Activated T-cell treated with anti-CD3 and anti-CD28 coated beads, Interleukin-2, amount 50 U/mL, for 1 hour (primary cell): ENCODE results near the gene SORCS3.

Source experiments
- DNase-seq: peaks from one replicate; pipeline ENCODE4 v3.0.0-alpha.2; 2020

Gene SORCS3

GRCh38 chr10:104646146-104646545 is 5.1 kb downstream of the SORCS3 start:
- DNase-seq, result no peak

GRCh38 chr10:104648421-104648820 is 7.3 kb downstream of the SORCS3 start:
- no peak for DNase-seq

- DNase-seq, result no peak
Observed at GRCh38 chr10:104650072-104650471, 9.0 kb downstream of the SORCS3 start.

GRCh38 chr10:104650635-104651331 is 9.7 kb downstream of the SORCS3 start:
- DNase-seq, result no peak

- no peak for DNase-seq
Observed at GRCh38 chr10:104657036-104657435, 15.9 kb downstream of the SORCS3 start.

- no peak for DNase-seq
Observed at GRCh38 chr10:104657457-104657856, 16.4 kb downstream of the SORCS3 start.

GRCh38 chr10:104658067-104658466 is 17.0 kb downstream of the SORCS3 start:
- no peak for DNase-seq

GRCh38 chr10:104659809-104660208 is 18.7 kb downstream of the SORCS3 start:
- DNase-seq, result no peak

GRCh38 chr10:104663076-104663475 is 22.0 kb downstream of the SORCS3 start:
- DNase-seq, result no peak

GRCh38 chr10:104663563-104663962 is 22.5 kb downstream of the SORCS3 start:
- no peak for DNase-seq

GRCh38 chr10:104664205-104664604 is 23.1 kb downstream of the SORCS3 start:
- no peak for DNase-seq

- DNase-seq, result no peak
Observed at GRCh38 chr10:104665174-104665573, 24.1 kb downstream of the SORCS3 start.

GRCh38 chr10:104666106-104666505 is 25.0 kb downstream of the SORCS3 start:
- DNase-seq, result no peak

GRCh38 chr10:104676874-104677273 is 35.8 kb downstream of the SORCS3 start:
- no peak for DNase-seq

- DNase-seq, result no peak
Observed at GRCh38 chr10:104678658-104679057, 37.6 kb downstream of the SORCS3 start.

GRCh38 chr10:104680467-104681401 is 39.6 kb downstream of the SORCS3 start:
- no peak for DNase-seq

- no peak for DNase-seq
Observed at GRCh38 chr10:104681485-104681884, 40.4 kb downstream of the SORCS3 start.

- no peak for DNase-seq
Observed at GRCh38 chr10:104683567-104683966, 42.5 kb downstream of the SORCS3 start.

- no peak for DNase-seq
Observed at GRCh38 chr10:104686829-104687228, 45.7 kb downstream of the SORCS3 start.

GRCh38 chr10:104688251-104689042 is 47.4 kb downstream of the SORCS3 start:
- DNase-seq, result no peak

GRCh38 chr10:104689105-104689504 is 48.0 kb downstream of the SORCS3 start:
- no peak for DNase-seq

- no peak for DNase-seq
Observed at GRCh38 chr10:104689547-104689946, 48.5 kb downstream of the SORCS3 start.

- DNase-seq, result no peak
Observed at GRCh38 chr10:104690101-104690500, 49.0 kb downstream of the SORCS3 start.
